A673 (cell line): ENCODE results near the gene GRIN2C.

Experiments
- EZH2 ChIP-seq: fragments of 200-600 bp; sonication (generic); IDR thresholded peaks from 2 replicates; pipeline ENCODE4 v1.6.1; 2017; ENCODE audit warnings: borderline replicate concordance, low read depth, mild to moderate bottlenecking, mixed read lengths, antibody characterized with exemption, low read length; ENCODE audit not compliant: poor library complexity, severe bottlenecking
- TF ChIP-seq, protein P1 (sequence below): fragments of 300-800, 200-600 bp; sonication (generic); conservative IDR thresholded peaks from 2 replicates; pipeline ENCODE4 v1.5.1; 2017; ENCODE audit warnings: low read depth, mild to moderate bottlenecking, antibody characterized with exemption, low read length, moderate library complexity, mixed read lengths

DNA sequence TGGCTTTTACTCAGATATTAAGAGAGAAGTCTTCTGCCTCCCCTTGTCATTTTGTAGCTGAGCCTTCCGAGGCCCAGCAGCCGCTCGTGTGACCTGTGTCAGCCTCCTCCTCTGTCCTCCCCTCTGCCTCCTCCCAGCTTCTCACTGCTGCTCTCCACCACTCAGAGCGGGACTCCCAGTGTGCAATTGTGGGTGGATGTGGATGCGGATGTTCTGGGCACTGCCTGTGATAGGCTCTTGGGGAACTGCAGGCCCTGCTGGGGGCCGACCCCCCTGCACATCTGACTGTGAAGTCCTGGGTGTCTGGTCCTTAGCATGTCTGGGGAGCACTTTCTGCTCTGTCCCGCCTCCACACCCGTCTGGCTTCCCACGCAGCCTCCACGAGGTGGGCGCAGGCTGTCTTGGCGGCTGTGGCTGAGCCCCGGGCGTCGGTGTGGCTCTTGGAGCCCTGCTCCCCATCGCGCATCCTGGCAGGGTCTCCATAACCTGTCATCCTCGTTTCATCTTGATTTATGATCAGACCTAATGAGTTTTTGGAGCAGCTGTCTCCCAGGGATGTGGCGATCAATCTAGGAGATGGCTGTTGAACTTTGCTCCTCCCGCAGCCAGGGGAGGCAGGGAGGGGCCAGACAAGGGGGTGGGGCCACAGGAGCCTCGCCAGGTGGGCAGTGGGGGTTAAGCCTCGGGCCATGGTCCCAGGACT lies 28.1 kb downstream of the GRIN2C start:
- TF ChIP-seq EZH2 = no peak
- TF ChIP-seq, protein P1, sequence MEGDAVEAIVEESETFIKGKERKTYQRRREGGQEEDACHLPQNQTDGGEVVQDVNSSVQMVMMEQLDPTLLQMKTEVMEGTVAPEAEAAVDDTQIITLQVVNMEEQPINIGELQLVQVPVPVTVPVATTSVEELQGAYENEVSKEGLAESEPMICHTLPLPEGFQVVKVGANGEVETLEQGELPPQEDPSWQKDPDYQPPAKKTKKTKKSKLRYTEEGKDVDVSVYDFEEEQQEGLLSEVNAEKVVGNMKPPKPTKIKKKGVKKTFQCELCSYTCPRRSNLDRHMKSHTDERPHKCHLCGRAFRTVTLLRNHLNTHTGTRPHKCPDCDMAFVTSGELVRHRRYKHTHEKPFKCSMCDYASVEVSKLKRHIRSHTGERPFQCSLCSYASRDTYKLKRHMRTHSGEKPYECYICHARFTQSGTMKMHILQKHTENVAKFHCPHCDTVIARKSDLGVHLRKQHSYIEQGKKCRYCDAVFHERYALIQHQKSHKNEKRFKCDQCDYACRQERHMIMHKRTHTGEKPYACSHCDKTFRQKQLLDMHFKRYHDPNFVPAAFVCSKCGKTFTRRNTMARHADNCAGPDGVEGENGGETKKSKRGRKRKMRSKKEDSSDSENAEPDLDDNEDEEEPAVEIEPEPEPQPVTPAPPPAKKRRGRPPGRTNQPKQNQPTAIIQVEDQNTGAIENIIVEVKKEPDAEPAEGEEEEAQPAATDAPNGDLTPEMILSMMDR = no peak
